ENCODE data around the gene GDPD1.
"Not testable (repeated sequence)": the region's sequence is repeated elsewhere in the genome, so short reads cannot be mapped to it uniquely, and the experiment has no call there.

GDPD1 gene

DNA sequence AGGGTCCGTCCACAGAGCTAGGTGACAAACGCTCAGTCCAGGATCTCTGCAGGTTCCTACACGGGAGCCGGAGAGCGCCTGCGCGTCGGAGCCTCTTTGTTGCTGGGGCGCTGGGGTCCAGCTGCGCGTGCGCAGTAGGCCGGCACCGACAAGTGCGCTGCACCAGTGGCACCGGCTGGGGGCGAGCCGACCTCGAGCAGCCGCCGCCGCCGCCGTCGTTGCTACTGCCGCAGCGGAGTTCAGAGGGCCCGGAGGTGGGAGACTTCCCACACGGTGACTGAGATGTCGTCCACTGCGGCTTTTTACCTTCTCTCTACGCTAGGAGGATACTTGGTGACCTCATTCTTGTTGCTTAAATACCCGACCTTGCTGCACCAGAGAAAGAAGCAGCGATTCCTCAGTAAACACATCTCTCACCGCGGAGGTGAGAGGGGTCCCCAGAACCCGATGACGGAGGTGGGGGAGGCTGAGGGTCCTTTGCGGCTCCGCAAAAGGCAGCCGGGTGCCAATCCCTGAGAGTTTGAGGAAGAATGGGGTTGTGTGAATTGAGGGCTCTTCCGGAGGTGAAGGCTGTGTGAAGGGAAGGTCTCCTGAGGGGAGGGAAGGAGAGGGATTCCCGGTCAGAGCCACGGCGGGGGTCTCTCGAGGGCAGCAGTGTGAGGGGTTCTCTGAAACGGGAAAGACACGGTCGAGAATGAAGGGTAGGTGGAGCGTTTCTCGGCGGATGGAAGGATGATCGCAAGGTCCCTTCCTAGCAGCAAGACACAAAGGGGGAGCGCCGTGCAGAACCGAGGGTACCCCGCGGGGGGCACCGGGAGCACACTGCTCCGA lies at the start of gene GDPD1:
Gene GDPD1 (plus strand): TSS at position 184 of the 831 bp plus-strand sequence. CDS start 99 bp downstream, at position 283.
- peak; percentile 94 for DNase-seq

DNA sequence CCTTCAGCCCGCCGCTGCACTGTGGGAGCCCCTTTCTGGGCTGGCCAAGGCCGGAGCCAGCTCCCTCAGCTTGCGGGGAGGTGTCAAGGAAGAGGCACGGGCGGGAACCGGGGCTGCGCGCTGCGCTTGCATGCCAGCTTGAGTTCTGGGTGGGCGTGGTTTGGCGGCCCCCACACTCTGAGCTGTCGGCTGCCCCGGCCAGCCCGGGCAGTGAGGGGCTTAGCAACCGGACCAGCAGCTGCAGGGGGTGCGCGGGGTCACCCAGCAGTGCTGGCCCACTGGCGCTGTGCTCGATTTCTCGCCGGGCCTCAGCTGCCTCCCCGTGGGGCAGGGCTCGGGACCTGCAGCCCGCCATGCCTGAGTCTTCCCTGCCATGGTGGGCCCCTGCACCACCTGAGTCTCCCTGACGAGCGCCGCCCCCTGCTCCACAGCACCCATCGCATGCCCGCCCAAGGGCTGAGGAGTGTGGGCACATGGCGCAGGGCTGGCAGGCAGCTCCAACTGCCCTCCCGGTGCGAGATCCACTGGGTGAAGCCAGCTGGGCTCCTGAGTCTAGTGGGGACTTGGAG lies 47.8 kb upstream of the GDPD1 start:
- no peak for DNase-seq

DNA sequence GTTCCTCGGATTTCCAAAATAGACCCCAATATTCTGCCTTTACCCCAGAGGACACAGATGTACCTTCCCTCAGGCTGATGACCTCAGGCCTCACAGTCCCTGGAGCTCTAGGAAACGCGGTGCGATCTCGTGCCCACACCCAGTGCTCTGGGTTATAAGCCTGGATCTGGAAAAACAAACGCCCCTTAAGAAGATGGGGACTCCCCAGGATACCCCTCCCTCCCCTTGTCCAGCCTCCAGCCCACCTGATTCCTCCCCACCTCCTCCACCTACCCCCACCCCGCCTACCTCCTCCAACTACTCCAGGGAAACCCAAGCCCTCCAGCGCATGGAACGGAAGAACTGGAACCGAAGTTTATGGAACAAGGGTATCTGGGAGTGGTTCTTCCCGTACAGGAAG lies 45.6 kb upstream of the GDPD1 start:
- no peak for DNase-seq

DNA sequence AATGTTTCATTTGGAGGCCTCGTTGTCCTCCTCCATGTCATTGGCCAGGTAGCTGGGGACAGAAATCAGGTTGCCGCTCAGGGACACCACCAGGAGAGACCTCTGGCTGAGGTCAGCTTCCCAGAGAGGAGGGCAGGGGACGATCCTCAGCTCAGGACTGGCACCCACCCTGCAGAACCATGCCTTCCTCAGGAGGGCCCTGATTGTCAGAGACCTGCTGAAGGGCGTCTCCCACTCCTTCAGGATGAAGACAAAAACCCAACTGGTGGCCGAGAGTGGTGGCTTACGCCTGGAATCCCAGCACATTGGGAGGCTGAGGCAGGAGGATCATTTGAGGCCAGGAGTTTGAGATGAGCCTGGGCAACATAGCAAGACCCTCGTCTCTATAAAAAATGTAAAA lies 45.2 kb upstream of the GDPD1 start:
- no peak for DNase-seq

DNA sequence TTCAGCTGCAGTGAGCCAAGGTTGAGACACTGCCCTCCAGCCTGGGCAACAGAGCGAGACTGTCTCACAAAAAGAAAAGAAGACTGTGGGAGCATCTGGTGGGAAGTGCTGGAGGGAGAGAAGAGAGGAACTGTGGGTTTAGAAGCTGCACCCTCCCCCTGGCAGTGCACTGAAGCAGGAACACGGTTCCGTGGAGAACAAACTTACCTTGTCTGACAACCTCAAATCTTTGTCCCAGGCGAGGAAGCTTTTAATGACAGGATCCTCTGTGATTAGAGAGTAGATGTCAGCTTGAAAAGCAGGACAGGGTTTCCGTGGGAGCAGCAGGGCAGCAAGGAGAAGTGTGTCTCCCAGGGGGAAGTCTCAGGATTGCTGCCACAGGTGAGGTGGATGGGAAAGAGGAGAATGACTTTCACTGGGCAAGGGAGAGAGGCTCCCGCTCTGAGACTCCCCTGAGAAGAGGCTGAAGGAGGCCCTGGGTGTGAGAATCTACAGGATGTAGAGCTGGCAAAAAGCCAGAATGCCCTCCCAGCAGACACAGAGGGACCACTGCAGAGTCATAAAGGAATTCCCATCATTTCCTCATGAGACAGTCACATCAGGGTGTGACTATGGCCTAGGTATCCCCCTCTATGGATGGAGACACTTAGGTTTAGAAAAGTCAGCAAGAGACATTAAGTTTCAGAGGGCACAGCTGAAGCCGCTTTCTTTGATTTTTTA lies 41.9 kb upstream of the GDPD1 start:
- DNase-seq, result no peak

DNA sequence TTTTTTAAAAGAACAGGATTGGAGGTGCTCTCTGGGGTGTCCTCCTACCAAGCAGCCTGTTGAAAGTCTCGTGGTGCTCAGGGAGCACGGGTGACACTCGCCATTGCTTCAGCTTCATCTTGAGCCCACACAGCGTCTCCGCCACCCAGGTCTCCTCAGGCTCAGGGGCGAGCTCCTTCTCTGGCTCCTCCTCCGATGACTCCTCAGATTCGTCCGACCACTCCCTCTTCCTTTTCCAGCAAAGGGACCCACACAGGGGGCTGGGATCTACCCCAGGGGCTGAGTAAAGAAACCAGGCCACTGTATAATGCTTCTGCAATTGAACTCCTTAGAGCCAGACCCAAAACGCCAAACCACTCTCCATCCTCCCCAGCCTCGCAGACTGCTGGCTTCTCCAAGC lies 40.7 kb upstream of the GDPD1 start:
- not testable (repeated sequence) for DNase-seq

DNA sequence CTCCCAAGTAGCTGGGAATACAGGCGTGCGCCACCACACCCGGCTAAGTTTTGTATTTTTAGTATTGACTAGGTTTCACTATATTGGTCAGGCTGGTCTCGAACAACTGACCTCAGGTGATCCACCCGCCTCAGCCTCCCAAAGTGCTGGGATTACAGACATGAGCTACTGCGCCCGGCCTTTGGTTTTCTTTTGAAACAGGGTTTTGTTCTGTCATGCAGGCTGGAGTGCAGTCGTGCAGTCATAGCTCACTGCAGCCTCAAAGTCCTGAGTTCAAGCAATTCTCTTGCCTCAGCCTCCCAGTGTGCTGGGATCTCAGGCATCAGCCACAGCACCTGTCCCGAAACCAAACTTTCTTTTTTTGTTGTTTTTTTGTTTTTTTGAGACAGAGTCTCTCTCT lies 39.7 kb upstream of the GDPD1 start:
- no peak for DNase-seq

DNA sequence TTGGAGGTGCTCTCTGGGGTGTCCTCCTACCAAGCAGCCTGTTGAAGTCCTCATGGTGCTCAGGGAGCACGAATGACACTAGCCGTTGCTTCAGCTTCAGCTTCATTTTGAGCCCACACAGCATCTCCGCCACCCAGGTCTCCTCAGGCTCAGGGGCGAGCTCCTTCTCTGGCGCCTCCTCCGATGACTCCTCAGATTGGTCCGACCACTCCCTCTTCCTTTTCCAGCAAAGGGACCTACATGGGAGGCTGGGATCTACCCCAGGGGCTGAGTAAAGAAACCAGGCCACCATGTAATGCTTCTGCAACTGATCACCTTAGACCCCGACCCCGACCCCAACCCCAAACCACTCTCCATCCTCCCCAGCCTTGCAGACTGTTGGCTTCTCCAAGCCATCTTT lies 38.8 kb upstream of the GDPD1 start:
- no peak for DNase-seq

DNA sequence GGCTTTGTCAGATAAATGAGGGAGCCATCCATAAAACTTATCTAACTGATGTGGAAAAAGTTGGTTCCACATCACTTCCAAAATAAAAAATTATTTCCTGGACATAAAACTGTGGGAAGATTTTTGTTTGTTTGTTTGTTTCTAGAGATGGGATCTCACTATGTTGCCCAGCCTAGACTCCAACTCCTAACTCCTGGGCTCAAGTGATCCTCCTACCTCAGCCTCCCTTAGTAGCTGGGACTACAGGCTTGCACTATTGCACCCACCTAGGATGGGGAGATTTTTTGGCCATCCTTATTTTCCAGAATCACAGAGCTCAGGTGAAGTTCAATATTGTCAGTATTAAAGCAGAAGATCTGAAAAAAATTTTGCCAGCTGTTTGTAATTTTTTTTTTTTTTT lies 34.3 kb upstream of the GDPD1 start:
- DNase-seq, result no peak

DNA sequence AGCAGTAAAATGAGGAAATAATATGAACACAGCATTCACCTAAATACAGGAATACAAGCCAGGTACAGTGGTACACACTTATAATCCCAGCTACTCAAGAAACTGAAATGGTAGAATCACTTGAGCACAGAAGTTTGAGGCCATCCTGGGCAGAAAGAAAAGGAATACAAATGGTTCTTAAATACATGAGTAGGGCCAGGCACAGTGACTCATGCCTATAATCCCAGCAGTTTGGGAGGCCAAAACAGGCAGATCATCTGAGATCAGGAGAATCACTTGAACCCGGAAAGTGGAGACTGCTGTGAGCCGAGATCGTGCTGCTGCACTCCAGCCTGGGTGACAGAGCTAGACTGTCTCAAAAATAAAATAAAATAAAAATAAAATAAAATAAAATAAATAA lies 33.5 kb upstream of the GDPD1 start:
- DNase-seq, result no peak

DNA sequence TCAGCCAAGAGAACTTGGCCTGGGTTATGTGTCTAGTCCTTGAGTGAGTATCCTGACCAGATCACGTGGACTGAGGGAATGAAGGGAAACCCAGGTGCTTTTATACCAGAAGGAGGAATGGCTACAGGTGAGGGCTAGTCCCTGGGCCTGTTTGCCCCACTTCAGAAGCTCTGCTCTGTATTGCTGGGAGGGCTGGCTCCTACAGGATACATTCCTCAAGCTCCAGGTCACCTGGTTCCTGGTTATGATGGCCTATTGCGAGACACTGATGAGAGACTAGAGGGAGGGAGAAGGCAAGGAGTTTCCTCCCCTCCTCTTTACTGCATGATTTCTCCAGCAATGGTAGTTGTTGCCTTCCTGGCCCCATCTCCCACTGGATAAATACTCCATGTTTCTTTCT lies 29.5 kb upstream of the GDPD1 start:
- no peak for DNase-seq

DNA sequence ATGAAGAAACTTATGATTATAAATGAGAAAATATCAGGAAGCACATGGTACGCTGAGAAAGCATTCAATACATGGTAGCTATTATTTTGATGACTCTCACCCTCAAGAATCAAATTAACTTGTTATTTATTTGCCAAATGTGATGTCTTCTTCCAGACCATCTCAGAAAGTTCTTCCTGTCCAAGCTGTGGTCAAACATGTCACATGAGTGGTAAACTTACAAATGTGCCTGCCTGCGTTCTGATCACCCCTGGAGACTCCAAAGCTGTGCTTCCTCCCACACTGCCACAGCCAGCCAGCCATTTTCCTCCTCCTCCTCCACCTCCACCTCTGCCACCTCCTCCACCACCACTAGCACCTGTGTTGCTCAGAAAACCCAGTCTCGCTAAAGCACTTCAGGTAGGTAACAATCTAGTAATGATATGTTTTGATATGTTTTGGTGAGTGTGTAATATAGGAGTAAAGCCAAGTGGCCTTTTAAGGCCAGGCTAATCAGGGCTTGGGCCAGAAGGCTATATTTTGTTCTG lies 26.9 kb upstream of the GDPD1 start:
- DNase-seq, result no peak

DNA sequence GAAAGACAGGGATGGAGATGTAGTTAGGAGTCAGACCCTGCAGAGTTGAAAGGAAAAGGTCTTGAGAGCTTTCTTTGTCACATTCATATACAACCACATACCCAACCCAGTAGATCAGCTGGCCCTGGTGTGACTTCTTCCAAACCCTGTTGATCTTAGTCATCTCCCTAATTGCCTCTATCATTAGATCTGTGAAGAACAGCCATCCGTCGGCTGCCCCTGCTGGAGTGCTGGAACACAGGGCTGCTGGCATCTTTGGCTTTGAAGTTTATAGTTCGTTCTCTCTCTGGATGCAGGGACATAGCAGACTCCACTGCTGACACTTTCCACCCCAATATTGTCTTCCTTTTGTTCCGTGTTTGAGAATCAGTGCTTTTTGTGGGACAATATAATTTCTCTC lies 20.9 kb upstream of the GDPD1 start:
- no peak for DNase-seq

DNA sequence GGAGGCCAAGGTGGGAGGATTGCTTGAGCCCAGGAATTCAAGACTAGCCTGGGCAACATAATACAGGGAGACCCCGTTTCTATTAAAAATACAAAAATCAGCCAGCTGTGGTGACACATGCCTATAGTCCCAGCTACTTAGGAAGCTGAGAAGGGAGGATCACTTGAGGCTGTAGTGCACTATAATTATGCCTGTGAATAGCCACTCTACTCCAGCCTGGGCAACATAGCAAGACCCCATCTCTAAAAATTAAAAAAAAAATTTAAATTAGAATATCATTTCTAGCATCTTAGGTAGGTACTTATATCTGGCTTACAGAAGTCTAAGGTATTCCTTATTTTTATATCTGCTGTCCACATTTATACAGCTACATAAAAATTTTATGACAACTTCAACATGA lies 18.0 kb upstream of the GDPD1 start:
- no peak for DNase-seq

DNA sequence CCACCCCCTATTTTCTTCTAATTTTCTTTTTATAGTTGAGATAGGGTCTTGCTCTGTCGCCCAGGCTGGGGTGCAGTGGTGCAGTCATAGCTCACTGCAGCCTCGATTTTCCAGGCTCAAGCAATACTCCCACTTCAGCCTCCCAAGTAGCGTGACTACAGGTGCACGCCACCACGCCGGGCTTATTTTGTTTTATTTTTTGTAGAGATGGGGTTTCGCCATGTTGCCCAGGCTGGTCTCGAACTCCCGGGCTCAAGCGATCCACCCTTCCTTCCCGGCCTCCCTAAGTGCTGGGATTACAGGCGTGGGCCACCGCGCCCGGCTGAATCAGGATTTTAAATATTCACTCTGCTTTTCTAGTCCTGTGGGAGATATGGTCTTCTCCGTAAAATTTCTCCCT lies 941 bp upstream of the GDPD1 start:
- no peak for DNase-seq

DNA sequence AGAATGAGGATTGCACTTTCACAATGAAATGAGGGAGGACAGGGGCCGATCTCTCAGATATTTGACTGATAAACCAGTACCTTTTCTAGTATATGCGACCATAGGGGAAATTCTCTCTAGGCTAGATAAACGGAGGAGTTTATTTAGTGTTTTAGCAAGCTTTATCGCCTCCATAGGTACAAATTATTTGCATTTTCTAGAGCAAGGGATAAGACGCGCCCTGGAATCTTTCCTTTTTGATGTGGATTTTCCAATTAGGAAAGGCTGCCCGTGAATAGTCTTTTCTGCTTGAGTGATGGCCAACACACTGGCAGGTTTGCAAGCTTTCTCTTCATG lies 351 bp upstream of the GDPD1 start:
- DNase-seq, result no peak

DNA sequence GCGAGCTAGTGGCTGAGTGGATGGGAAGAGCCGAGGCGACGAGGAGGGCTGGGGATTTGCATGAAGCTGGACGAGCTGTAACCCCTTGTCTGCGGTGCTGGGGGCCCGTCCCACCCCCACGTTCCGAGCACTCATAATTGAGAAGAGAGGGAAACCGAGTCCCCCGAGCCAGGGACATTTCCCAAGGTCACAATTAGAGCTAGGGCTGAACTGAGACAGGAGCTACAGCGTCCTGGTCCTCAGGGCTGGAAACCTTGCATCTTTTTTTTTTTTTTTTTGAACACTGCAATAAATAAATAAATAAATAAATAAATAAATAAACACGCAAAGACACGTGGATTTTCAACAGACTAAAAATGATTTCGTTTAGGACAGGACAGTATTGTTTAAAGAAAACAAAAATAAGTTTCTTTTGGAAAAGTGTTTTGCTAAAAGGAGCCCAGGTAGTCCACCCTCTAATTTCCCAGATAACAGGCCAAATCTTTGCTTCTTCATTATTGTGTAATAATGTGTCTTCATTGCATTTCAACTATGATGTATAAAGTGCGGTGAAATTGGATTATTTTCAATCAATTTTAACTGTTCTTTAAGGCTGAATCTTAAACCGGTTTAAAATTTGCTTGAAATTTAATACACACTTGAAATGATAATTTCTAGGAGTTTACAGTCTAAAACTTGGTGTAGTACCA lies 992 bp downstream of the GDPD1 start:
- no peak for DNase-seq

DNA sequence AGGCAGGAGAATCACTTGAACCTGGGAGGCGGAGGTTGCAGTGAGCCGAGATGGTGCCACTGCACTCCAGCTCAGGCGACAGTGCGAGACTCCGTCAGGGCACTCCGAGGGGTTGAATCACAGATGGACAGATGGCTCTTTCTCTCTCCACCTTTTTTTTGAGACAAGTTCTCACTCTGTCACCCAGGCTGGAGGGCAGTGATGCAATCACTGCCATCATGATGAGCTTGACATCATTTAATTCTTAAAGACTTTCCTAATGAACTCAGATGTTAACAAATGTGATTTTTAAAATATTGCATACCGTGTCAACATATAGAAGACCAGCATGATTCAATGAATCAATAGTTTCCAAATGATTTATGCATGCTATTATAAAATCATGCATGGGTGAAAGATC lies 3.5 kb downstream of the GDPD1 start:
- no peak for DNase-seq

DNA sequence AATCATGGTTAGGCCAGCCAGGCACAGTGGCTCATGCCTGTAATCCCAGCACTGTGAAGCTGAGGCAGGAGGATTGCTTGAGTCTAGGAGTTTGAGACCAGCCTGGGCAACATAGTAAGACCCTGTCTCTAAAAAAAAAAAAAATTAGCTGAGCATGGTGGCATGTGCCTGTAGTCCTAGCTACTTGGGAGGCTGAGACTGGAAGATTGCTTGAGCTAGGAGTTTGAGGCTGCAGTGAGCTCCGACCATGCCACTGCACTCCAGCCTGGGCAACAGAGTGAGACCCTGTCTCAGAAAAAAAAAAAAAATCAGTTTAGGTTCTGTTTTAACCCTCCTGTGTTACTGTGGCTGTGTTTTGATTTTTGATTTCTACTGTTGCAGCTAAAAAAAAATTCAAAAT lies 8.3 kb downstream of the GDPD1 start:
- DNase-seq, result not testable (repeated sequence)

DNA sequence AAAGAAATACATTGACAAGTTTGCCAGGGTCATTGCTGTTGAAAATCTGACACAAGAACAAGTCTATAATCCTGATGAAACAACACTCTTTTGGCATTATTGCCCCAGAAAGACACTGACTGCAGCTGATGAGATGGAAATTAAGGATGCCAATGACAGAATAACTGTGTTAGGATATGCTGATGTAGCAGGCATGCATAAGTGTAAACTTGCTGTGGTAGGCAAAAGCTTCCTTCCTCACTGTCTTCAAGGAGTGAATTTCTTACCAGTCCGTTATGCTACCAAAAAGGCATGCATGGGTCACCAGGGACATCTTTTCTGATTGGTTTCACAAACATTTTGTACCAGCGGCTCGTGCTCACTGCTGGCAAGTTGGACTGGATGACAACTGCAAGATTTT lies 10.5 kb downstream of the GDPD1 start:
- no peak for DNase-seq

DNA sequence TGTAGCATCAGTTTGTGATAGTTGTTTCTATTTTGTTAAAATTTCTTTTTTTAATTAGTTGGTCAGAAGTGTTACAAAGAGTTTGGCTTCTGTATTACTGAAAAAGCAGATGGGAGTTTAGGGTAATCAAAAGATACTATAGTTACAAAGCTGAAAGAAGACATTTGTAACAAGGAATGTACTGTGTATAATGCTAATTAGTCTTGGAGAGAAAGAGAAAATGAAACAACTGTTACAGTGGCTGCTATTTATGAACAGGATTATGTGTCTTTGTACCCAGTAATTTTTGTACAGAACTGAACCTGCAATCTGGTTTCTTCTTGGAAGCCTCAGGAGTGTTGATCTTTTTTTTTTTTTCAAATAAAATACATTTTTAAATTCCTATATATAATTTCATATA lies 14.3 kb downstream of the GDPD1 start:
- DNase-seq, result no peak

DNA sequence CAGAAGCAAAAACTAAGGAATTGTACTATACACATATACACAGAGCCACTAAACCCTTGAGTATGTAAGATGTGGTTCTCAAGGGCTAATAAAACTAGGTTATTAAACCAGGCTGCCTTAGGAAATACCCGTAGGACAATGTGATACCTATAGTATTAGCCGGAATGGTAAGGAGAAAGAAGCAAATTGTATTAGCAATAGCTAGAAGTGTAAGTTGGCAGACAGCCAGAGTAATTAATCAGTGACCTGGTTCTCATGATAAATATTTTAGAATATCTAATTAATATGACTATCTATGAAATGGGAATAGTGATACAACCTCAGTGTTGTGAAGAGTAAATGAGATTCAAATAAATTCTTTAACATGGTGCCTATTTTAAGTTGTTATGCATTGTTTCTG lies 18.6 kb downstream of the GDPD1 start:
- no peak for DNase-seq

DNA sequence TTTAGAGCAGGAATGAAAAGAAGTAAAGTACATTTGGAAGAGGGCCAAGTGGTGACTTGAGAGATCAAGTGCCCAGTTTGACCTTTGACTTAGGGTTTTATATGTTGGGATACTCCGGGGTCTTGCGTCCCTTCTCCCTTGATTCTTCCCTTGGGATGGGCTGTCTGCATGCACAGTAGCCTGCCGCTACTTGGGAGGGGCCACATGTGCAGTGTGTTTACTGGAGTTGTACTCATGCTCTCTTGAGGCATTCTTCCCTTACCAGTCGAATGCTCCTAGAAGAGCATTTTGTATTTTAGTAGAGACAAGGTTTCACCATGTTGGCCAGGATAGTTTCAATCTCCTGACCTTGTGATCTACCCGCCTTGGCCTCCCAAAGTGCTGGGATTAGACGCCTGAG lies 23.8 kb downstream of the GDPD1 start:
- no peak for DNase-seq

DNA sequence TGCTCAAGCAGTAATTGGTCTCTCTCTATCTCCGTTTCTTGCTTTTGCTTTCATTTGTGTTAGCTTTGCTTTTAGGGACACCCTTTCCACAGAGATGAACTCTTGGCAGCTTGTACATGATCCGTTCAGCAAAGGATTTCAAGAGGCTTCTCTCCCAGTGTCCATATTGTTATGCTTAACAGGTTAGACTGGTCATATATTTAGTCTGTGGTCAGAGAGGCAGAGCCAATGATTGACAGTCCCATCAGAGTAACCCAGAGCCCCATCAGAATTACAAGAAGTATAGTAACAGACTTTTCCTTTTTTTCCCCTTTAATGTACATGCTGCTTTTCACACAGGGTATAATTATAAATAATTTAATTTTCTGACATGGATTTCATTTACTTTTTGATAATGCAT lies 34.4 kb downstream of the GDPD1 start:
- no peak for DNase-seq

Data from inflammatory macrophage treated with lipopolysaccharide for 4 hours (primary cell).